Naive B cell (primary cell): ENCODE measurements around the gene TSFM. TPM values are rescaled to one million over a fixed set of nuclear protein-coding genes. Genes with fewer than 3 reads are reported as not detected.

ENCODE experiments used
- ATAC-seq, 2 donors: fragments of 150-1000 bp; cut with Tn5 transposase; 2 replicates each; pipeline ENCODE4 v1.10.0; 2021; ENCODE audit warnings: low read depth in 2 of 2, mild to moderate bottlenecking in 2 of 2, moderate library complexity in 2 of 2
- DNase-seq: peaks from one replicate; pipeline ENCODE4 v3.0.0; 2022
- H3K27ac Mint-ChIP-seq, 6 donors: one replicate each; pipeline ENCODE4 v1.8.0; 2020 to 2022; ENCODE audit warnings: mild to moderate bottlenecking in 6 of 6, mixed read lengths in 6 of 6, moderate library complexity in 5 of 6, inconsistent platforms in 2 of 6
- H3K27me3 Mint-ChIP-seq, 3 donors: one replicate each; pipeline ENCODE4 v1.8.0; 2021 to 2022; ENCODE audit warnings: mixed read lengths in 3 of 3, mild to moderate bottlenecking in 1 of 3
- H3K36me3 Mint-ChIP-seq, 2 donors: one replicate each; pipeline ENCODE4 v1.8.0; 2020 to 2022; ENCODE audit warnings: mixed read lengths in 2 of 2, inconsistent platforms in 1 of 2, mild to moderate bottlenecking in 1 of 2
- H3K4me1 Mint-ChIP-seq, 3 donors: one replicate each; pipeline ENCODE4 v1.8.0; 2020 to 2022; ENCODE audit warnings: mixed read lengths in 3 of 3, inconsistent platforms in 1 of 3, mild to moderate bottlenecking in 1 of 3, moderate library complexity in 1 of 3
- H3K4me3 Mint-ChIP-seq, 8 donors: one replicate each; pipeline ENCODE4 v1.8.0; 2020 to 2022; ENCODE audit warnings: mild to moderate bottlenecking in 8 of 8, mixed read lengths in 8 of 8, moderate library complexity in 8 of 8, inconsistent platforms in 2 of 8
- H3K9me3 Mint-ChIP-seq, 7 donors: one replicate each; pipeline ENCODE4 v1.8.0; 2020 to 2022; ENCODE audit warnings: mixed read lengths in 7 of 7, mild to moderate bottlenecking in 5 of 7, inconsistent platforms in 2 of 7, moderate library complexity in 1 of 7
- polyA plus RNA-seq, 6 donors: library from polyadenylated mRNA; unstranded; fragments of 300-500 nt; fragmentation: Illumina TruSeq; gene quantifications; one replicate each; pipeline ENCODE4 v1.2.3, GENCODE V29; 2021; ENCODE audit warnings: low read depth in 6 of 6

TSFM gene
- polyA plus RNA-seq, 6 donors from 2014 or later = 19.3 to 32.4 (median 27.7) TPM

GRCh38 chr12:57844709-57845477 is 62.3 kb downstream of the TSFM start:
- Mint-ChIP-seq H3K27me3 (no peaks in the 10 kb centered on the region), H3K36me3 (no peaks in the 10 kb centered on the region), H3K4me3 (peak overlapping the region; percentile 86 to 96 (median 93)), H3K9me3 (no peaks in the 10 kb centered on the region), H3K27ac (peak overlapping the region; percentile 53 to 95 (median 92)), H3K4me1 (peaks cover 49 to 66% (median 62%) of the 10 kb centered on the region in 3 donors)
- DNase-seq = peak; percentile 19
- ATAC-seq = peak in 1 of 2 donors; percentile 19

GRCh38 chr12:57845478-57846284 is 63.1 kb downstream of the TSFM start:
- peak; percentile 59 to 65 for ATAC-seq
- Mint-ChIP-seq H3K27me3 (no peaks in the 10 kb centered on the region), H3K4me1 (peaks cover 45 to 63% (median 55%) of the 10 kb centered on the region in 3 donors), H3K27ac (peak overlapping the region; percentile 51 to 94 (median 65)), H3K4me3 (peak overlapping the region; percentile 85 to 96 (median 92)), H3K9me3 (no peaks in the 10 kb centered on the region), H3K36me3 (no peaks in the 10 kb centered on the region)
- DNase-seq = peak; percentile 65

- Mint-ChIP-seq H3K9me3 (no peaks in the 10 kb centered on the region), H3K36me3 (no peaks in the 10 kb centered on the region), H3K27me3 (peaks cover under 1 to 5% (median 2%) of the 10 kb centered on the region in 3 donors), H3K4me1 (peaks cover 43 to 63% (median 55%) of the 10 kb centered on the region in 3 donors), H3K27ac (peak overlapping the region in 3 of 6 donors; percentile 51 to 90 (median 82)), H3K4me3 (peak overlapping the region; percentile 85 to 96 (median 92))
- DNase-seq = peak; percentile 52
- peak; percentile 26 to 34 for ATAC-seq
Measured at GRCh38 chr12:57846285-57846576, 63.6 kb downstream of the TSFM start.

GRCh38 chr12:57846577-57847319 is 64.2 kb downstream of the TSFM start, which contains the start of gene CTDSP2:
Gene CTDSP2, minus strand, starts transcription at chr12:57846729. Its CDS starts 294 bp downstream, at chr12:57846435.
- H3K9me3 Mint-ChIP-seq = no peaks in the 10 kb centered on the region
- H3K4me3 Mint-ChIP-seq = peak within 1 kb of the TSS; percentile 86 to 96 (median 92)
- H3K4me1 Mint-ChIP-seq = peaks cover 43 to 63% (median 55%) of the 10 kb centered on the region in 3 donors
- DNase-seq (peak; percentile 78), ATAC-seq (peak; percentile 30 to 38)
- peak within 1 kb of the TSS; percentile 69 to 95 (median 82) for H3K27ac Mint-ChIP-seq
- peaks cover 5 to 8% (median 7%) of the 10 kb centered on the region in 3 donors for H3K27me3 Mint-ChIP-seq
- H3K36me3 Mint-ChIP-seq = no peaks in the 10 kb centered on the region

Other genes starting within 250 kb of the TSFM start
- 10 to 100 TPM; 65.6 to 87.3 (median 71.2) TPM for gene DCTN2, start 235.6 kb upstream of the TSFM start, polyA plus RNA-seq
- not detected for gene KIF5A, start 232.7 kb upstream of the TSFM start, polyA plus RNA-seq
- 10 to 100 TPM; 15.8 to 42.0 (median 19.1) TPM for gene PIP4K2C, start 191.6 kb upstream of the TSFM start, polyA plus RNA-seq
- gene DTX3, start 178.0 kb upstream of the TSFM start, polyA plus RNA-seq = under 1 TPM in 5 of 6 donors, not detected in 1; 0.16 to 0.53 (median 0.29) TPM
- gene ARHGEF25, start 171.4 kb upstream of the TSFM start, polyA plus RNA-seq = not detected
- gene B4GALNT1, start 149.6 kb upstream of the TSFM start, polyA plus RNA-seq = not detected
- gene OS9, start 88.7 kb upstream of the TSFM start, polyA plus RNA-seq = 10 to 100 TPM; 72.0 to 87.9 (median 77.1) TPM
- 1 to 10 TPM; 1.2 to 4.0 (median 2.1) TPM for gene AGAP2, start 44.0 kb upstream of the TSFM start, polyA plus RNA-seq
- 10 to 100 TPM; 48.3 to 82.1 (median 57.7) TPM for gene TSPAN31, start 37.7 kb upstream of the TSFM start, polyA plus RNA-seq
- 10 to 100 TPM; 63.2 to 99.0 (median 67.8) TPM for gene CDK4, start 30.5 kb upstream of the TSFM start, polyA plus RNA-seq
- gene MARCHF9, start 27.7 kb upstream of the TSFM start, polyA plus RNA-seq = 10 to 100 TPM; 10.9 to 21.0 (median 14.2) TPM
- under 1 TPM in 3 of 6 donors, not detected in 3; 0.09 to 0.58 (median 0.31) TPM for gene CYP27B1, start 15.7 kb upstream of the TSFM start, polyA plus RNA-seq
- gene METTL1, start 10.7 kb upstream of the TSFM start, polyA plus RNA-seq = 10 to 100 TPM in 4 of 6 donors, 1 to 10 TPM in 2; 6.9 to 13.2 (median 11.4) TPM
- gene EEF1AKMT3, start 10.2 kb upstream of the TSFM start, polyA plus RNA-seq = under 1 TPM in 4 of 6 donors, not detected in 2; 0.09 to 0.53 (median 0.47) TPM
- under 1 TPM in 4 of 6 donors, not detected in 2; 0.19 to 0.82 (median 0.48) TPM for gene AVIL, start 35.9 kb downstream of the TSFM start, polyA plus RNA-seq
- 10 to 100 TPM; 44.3 to 65.3 (median 53.2) TPM for gene CTDSP2, start 63.9 kb downstream of the TSFM start, polyA plus RNA-seq
- gene ATP23, start 158.8 kb downstream of the TSFM start, polyA plus RNA-seq = 10 to 100 TPM; 11.0 to 39.3 (median 22.4) TPM